B cell (primary cell): Measurements from ENCODE around the gene CEMIP. TPM values are rescaled to one million over a fixed set of nuclear protein-coding genes. Genes with fewer than 3 reads are reported as not detected.
A peak's percentile ranks its signal among the peaks of the same experiment; 100 is the strongest.

Experiments used
- ATAC-seq: fragments of 200-7000 bp; cut with Tn5 transposase; one replicate; pipeline ENCODE4 v1.10.0; 2021; ENCODE audit warnings: low read depth, mild to moderate bottlenecking, moderate number of reproducible peaks, moderate library complexity
- CTCF ChIA-PET: fragments of 350-600 bp; sonication (Branson Sonifier 250); formaldehyde crosslinking; loops from one replicate; lab custom pipeline; 2021; ENCODE audit warnings: antibody characterized with exemption, inconsistent platforms; lab: Charles Lee
- POLR2A ChIA-PET: fragments of 350-600 bp; sonication (Branson Sonifier 250); formaldehyde crosslinking; loops from one replicate; lab custom pipeline; 2021; ENCODE audit warnings: antibody characterized with exemption; lab: Charles Lee
- DNase-seq: peaks from one replicate; pipeline ENCODE4 v3.0.0; 2013
- H2AFZ ChIP-seq: 2 replicates; pipeline ENCODE4 v1.6.1; 2012; ENCODE audit warnings: mild to moderate bottlenecking, low read depth, low read length; ENCODE audit not compliant: insufficient read depth, poor library complexity, severe bottlenecking
- H3K27ac ChIP-seq, 2 donors: 1 replicate in 1 of 2; 2 replicates in 1 of 2; pipeline ENCODE4 v1.5.1; 2012 to 2013; ENCODE audit warnings: low read length in 2 of 2, mild to moderate bottlenecking in 2 of 2, moderate library complexity in 1 of 2
- H3K27me3 ChIP-seq, 4 experiments: fragments of 200-600 bp in 1 of 4; sonication (generic) in 1 of 4; replicated peaks in 1 of 4; 1 replicate in 2 of 4; 2 replicates in 2 of 4; pipeline versions ENCODE4 v1.6.1 to v1.7.0; 2013 to 2016; ENCODE audit warnings: low read length in 3 of 4, mild to moderate bottlenecking in 2 of 4, mixed read lengths in 1 of 4, moderate library complexity in 1 of 4; ENCODE audit not compliant: insufficient read depth in 4 of 4, control insufficient read depth in 3 of 4; ENCODE audit errors: control extremely low read depth in 1 of 4
- H3K36me3 ChIP-seq, 2 experiments: replicated peaks in 1 of 2; 1 replicate in 1 of 2; 2 replicates in 1 of 2; pipeline versions ENCODE4 v1.6.1 to v1.7.1; 2013; ENCODE audit warnings: low read length in 1 of 2; ENCODE audit not compliant: insufficient read depth in 2 of 2, control insufficient read depth in 1 of 2; ENCODE audit errors: control extremely low read depth in 1 of 2, extremely low read depth in 1 of 2
- H3K4me1 ChIP-seq, 2 donors: fragments of 200-600 bp in 1 of 2; sonication (generic) in 1 of 2; 1 replicate in 1 of 2; 2 replicates in 1 of 2; pipeline versions ENCODE4 v1.5.1 to v1.6.1; 2013 to 2017; ENCODE audit warnings: low read length in 2 of 2; ENCODE audit not compliant: control insufficient read depth in 2 of 2, insufficient read depth in 2 of 2
- H3K4me2 ChIP-seq: replicated peaks from 2 replicates; pipeline ENCODE3; 2012; ENCODE audit warnings: mild to moderate bottlenecking, low read depth, low read length; ENCODE audit not compliant: poor library complexity, severe bottlenecking
- H3K4me3 ChIP-seq, 5 experiments: fragments of 200-600 bp in 1 of 5; sonication (generic) in 1 of 5; 1 replicate in 3 of 5; 2 replicates in 2 of 5; pipeline versions ENCODE4 v1.5.1 to v1.7.0; 2011 to 2016; ENCODE audit warnings: low read length in 4 of 5, mild to moderate bottlenecking in 4 of 5, low read depth in 2 of 5, control low read depth in 1 of 5, moderate library complexity in 1 of 5; ENCODE audit not compliant: insufficient read depth in 1 of 5; ENCODE audit errors: control extremely low read depth in 1 of 5, extremely low read depth in 1 of 5
- H3K79me2 ChIP-seq: fragments of 200-600 bp; sonication (generic); one replicate; pipeline ENCODE4 v1.6.0; 2016; ENCODE audit warnings: low read length; ENCODE audit not compliant: control insufficient read depth, insufficient read depth
- H3K9ac ChIP-seq: fragments of 200-600 bp; sonication (generic); 2 replicates; pipeline ENCODE4 v1.6.1; 2017; ENCODE audit warnings: mild to moderate bottlenecking, low read length, moderate library complexity
- H3K9me3 ChIP-seq, 3 donors: one replicate each; pipeline versions ENCODE4 v1.6.1 to v1.7.1; 2013; ENCODE audit warnings: low read length in 2 of 3; ENCODE audit not compliant: control insufficient read depth in 2 of 3, insufficient read depth in 1 of 3; ENCODE audit errors: control extremely low read depth in 1 of 3
- H4K20me1 ChIP-seq: 2 replicates; pipeline ENCODE4 v1.6.0; 2012; ENCODE audit warnings: mild to moderate bottlenecking, low read length; ENCODE audit not compliant: insufficient read depth, control insufficient read depth, poor library complexity, severe bottlenecking
- H3K27ac Mint-ChIP-seq: one replicate; pipeline ENCODE4 v1.8.0; 2021; ENCODE audit warnings: mixed read lengths
- H3K27me3 Mint-ChIP-seq: one replicate; pipeline ENCODE4 v1.8.0; 2021; ENCODE audit warnings: mixed read lengths
- H3K4me1 Mint-ChIP-seq: one replicate; pipeline ENCODE4 v1.8.0; 2021; ENCODE audit warnings: mixed read lengths
- H3K4me3 Mint-ChIP-seq: one replicate; pipeline ENCODE4 v1.8.0; 2021; ENCODE audit warnings: mixed read lengths
- H3K9me3 Mint-ChIP-seq: one replicate; pipeline ENCODE4 v1.8.0; 2022; ENCODE audit warnings: mixed read lengths; ENCODE audit not compliant: insufficient read depth
- CTCF ChIP-seq: fragments of 200-600 bp; IDR thresholded peaks from one replicate; pipeline ENCODE4 v1.8.0; 2022; ENCODE audit warnings: antibody characterized with exemption, mild to moderate bottlenecking
- EZH2 ChIP-seq: IDR thresholded peaks from 2 replicates; pipeline ENCODE4 v1.6.1; 2012; ENCODE audit warnings: borderline replicate concordance, low read depth, mild to moderate bottlenecking, moderate library complexity, low read length; ENCODE audit not compliant: insufficient read depth, poor library complexity, severe bottlenecking
- WGBS: methylation state at CpG from one replicate; pipeline ENCODE4 v1.1.5; 2013; ENCODE audit warnings: missing lambda C conversion rate; ENCODE audit not compliant: insufficient coverage; 5-methylcytosine and 5-hydroxymethylcytosine counted together
- intact Hi-C: fragments of 100-400 bp; cut with micrococcal nuclease; formaldehyde crosslinking; loops from one replicate; pipeline ENCODE4 v1.10.0; 2022
- polyA plus RNA-seq: library from polyadenylated mRNA; depleted of rRNA; stranded (reverse); fragments of >200 nt; gene quantifications from 2 replicates; pipeline ENCODE4 v1.2.3, GENCODE V29; 2012
- total RNA-seq, 2 donors: library from RNA; stranded (reverse); fragments of 120-200 nt in 1 of 2; gene quantifications; 1 replicate in 1 of 2; 2 replicates in 1 of 2; pipeline versions ENCODE4 v1.2.3 to v1.2.4, GENCODE V29; 2013 to 2022

Gene CEMIP
- total and polyA plus RNA-seq, 2 donors (not counting 1 experiment from before 2014, with no cell fraction given), result 0.32 TPM; not detected in 1

- no peaks in the 10 kb centered on the region for H3K79me2 ChIP-seq
- H3K9me3 ChIP-seq, result no peaks in the 10 kb centered on the region
- H3K36me3 ChIP-seq, result peaks cover 0 to 58% of the 10 kb centered on the region in 2 experiments
- H3K27ac Mint-ChIP-seq, result no peak overlapping the region
- H3K27me3 Mint-ChIP-seq, result no peaks in the 10 kb centered on the region
- H3K4me3 ChIP-seq, result no peak overlapping the region
- H3K4me3 Mint-ChIP-seq, result no peak overlapping the region
- no peak overlapping the region for H3K4me2 ChIP-seq
- no peak for DNase-seq
- no peak overlapping the region for H2AFZ ChIP-seq
- H3K27ac ChIP-seq, result no peak overlapping the region
- no peaks in the 10 kb centered on the region for H4K20me1 ChIP-seq
- 100% methylated on average over 3 of the region's 3 CpGs for WGBS
- ATAC-seq, result no peak
- ChIA-PET CTCF (interaction anchor here (2.8 kb wide), 1 partner anchor 25 kb away, joined by 12 read pairs; no protein-coding TSS in a partner anchor), POLR2A (no interaction called here)
- H3K4me1 ChIP-seq, result peaks cover 9 to 13% of the 10 kb centered on the region in 2 donors
- no peak overlapping the region for H3K9ac ChIP-seq
- peaks cover 13% of the 10 kb centered on the region for H3K4me1 Mint-ChIP-seq
- no peaks in the 10 kb centered on the region for H3K27me3 ChIP-seq
- H3K9me3 Mint-ChIP-seq, result no peaks in the 10 kb centered on the region
- intact Hi-C loops, result no loop called here
- TF ChIP-seq CTCF (no peak), EZH2 (no peak)
Observed at GRCh38 chr15:80944818-80945217, 165.6 kb downstream of the CEMIP start.

GRCh38 chr15:80945605-80946004 is 166.4 kb downstream of the CEMIP start:
- DNase-seq (peak; percentile 41), ATAC-seq (peak; percentile 53)
- Histone ChIP-seq H3K27me3 (no peaks in the 10 kb centered on the region), H2AFZ (no peak overlapping the region), H3K4me2 (no peak overlapping the region), H3K4me3 (no peak overlapping the region), H3K9me3 (no peaks in the 10 kb centered on the region), H3K4me1 (peaks cover 9 to 13% of the 10 kb centered on the region in 2 donors), H3K79me2 (no peaks in the 10 kb centered on the region), H3K9ac (no peak overlapping the region), H3K27ac (no peak overlapping the region), H4K20me1 (no peaks in the 10 kb centered on the region), H3K36me3 (peaks cover 0 to 62% of the 10 kb centered on the region in 2 experiments)
- Mint-ChIP-seq H3K27me3 (no peaks in the 10 kb centered on the region), H3K27ac (no peak overlapping the region), H3K9me3 (no peaks in the 10 kb centered on the region), H3K4me3 (no peak overlapping the region), H3K4me1 (peaks cover 13% of the 10 kb centered on the region)
- WGBS, result 76% methylated on average over 4 of the region's 5 CpGs
- ChIA-PET POLR2A (no interaction called here), CTCF (interaction anchor here (2.8 kb wide), 1 partner anchor 24 kb away, joined by 12 read pairs; no protein-coding TSS in a partner anchor)
- TF ChIP-seq CTCF, result no peak
- no peak for TF ChIP-seq EZH2
- intact Hi-C loops, result no loop called here
